DND-41 (cell line): Measurements from ENCODE around the gene PLAC8L1.

ENCODE experiments used
- EZH2 ChIP-seq: IDR thresholded peaks from 3 replicates; pipeline ENCODE4 v1.6.1; 2012; ENCODE audit warnings: borderline replicate concordance, low read depth, mild to moderate bottlenecking, moderate library complexity, low read length, inconsistent platforms; ENCODE audit not compliant: severe bottlenecking
- TF ChIP-seq, protein P1 (sequence below): IDR thresholded peaks from 2 replicates; pipeline ENCODE4 v1.5.1; 2012; ENCODE audit warnings: borderline replicate concordance, low read length, moderate library complexity, mild to moderate bottlenecking; ENCODE audit not compliant: poor library complexity, severe bottlenecking; ENCODE audit errors: extremely low read depth

DNA sequence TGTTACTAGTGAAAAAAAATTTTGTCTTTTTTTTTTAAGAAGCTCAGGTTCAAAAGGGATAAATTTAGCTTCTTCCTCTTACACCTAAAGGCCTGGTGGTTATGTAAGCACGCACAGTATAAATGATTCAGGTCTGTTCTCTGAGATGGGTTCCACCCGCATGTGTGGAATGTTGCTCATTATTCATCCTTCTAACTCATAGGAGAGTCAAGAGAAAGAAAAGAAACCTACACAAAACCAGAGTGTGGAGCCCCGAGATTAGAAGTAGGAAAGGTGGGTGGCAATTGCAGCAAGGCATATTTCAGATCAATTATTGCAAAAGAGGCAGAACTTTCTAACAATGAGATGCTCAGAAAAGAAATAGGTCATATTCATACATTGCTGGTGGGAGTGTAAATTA lies 13.5 kb downstream of the PLAC8L1 start:
- TF ChIP-seq, protein P1, sequence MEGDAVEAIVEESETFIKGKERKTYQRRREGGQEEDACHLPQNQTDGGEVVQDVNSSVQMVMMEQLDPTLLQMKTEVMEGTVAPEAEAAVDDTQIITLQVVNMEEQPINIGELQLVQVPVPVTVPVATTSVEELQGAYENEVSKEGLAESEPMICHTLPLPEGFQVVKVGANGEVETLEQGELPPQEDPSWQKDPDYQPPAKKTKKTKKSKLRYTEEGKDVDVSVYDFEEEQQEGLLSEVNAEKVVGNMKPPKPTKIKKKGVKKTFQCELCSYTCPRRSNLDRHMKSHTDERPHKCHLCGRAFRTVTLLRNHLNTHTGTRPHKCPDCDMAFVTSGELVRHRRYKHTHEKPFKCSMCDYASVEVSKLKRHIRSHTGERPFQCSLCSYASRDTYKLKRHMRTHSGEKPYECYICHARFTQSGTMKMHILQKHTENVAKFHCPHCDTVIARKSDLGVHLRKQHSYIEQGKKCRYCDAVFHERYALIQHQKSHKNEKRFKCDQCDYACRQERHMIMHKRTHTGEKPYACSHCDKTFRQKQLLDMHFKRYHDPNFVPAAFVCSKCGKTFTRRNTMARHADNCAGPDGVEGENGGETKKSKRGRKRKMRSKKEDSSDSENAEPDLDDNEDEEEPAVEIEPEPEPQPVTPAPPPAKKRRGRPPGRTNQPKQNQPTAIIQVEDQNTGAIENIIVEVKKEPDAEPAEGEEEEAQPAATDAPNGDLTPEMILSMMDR: no peak
- no peak for TF ChIP-seq EZH2
